ENCODE measurements around the gene TMEM229B. TPM values are rescaled to one million over a fixed set of nuclear protein-coding genes. Genes with fewer than 3 reads are reported as not detected.

TMEM229B gene
- polyA plus RNA-seq, result 10 to 100 TPM in 3 of 4 donors, 1 to 10 TPM in 1; 6.5 to 27.5 (median 11.4) TPM
- long read RNA-seq, donor 1, result 0 reads
- long read RNA-seq, donor 2, result 0 reads
- long read RNA-seq, donor 3, full-length matches to known transcripts, result 3 of 3 reads
- long read RNA-seq, donor 3, partial matches to known transcripts, result 0 of 3 reads
- long read RNA-seq, donor 3, other reads (novel, unspliced or antisense), result 0 of 3 reads
- long read RNA-seq, donor 4, result 0 reads
- long read RNA-seq, donor 5, result 0 reads
- long read RNA-seq, donor 6, full-length matches to known transcripts, result 4 of 4 reads
- long read RNA-seq, donor 6, partial matches to known transcripts, result 0 of 4 reads
- long read RNA-seq, donor 6, other reads (novel, unspliced or antisense), result 0 of 4 reads
- long read RNA-seq, donor 7, result 0 reads
- long read RNA-seq, donor 8, result 0 reads
- long read RNA-seq, donor 9, result 0 reads
- long read RNA-seq, donor 10, full-length matches to known transcripts, result 2 of 2 reads
- long read RNA-seq, donor 10, partial matches to known transcripts, result 0 of 2 reads
- long read RNA-seq, donor 10, other reads (novel, unspliced or antisense), result 0 of 2 reads

DNA sequence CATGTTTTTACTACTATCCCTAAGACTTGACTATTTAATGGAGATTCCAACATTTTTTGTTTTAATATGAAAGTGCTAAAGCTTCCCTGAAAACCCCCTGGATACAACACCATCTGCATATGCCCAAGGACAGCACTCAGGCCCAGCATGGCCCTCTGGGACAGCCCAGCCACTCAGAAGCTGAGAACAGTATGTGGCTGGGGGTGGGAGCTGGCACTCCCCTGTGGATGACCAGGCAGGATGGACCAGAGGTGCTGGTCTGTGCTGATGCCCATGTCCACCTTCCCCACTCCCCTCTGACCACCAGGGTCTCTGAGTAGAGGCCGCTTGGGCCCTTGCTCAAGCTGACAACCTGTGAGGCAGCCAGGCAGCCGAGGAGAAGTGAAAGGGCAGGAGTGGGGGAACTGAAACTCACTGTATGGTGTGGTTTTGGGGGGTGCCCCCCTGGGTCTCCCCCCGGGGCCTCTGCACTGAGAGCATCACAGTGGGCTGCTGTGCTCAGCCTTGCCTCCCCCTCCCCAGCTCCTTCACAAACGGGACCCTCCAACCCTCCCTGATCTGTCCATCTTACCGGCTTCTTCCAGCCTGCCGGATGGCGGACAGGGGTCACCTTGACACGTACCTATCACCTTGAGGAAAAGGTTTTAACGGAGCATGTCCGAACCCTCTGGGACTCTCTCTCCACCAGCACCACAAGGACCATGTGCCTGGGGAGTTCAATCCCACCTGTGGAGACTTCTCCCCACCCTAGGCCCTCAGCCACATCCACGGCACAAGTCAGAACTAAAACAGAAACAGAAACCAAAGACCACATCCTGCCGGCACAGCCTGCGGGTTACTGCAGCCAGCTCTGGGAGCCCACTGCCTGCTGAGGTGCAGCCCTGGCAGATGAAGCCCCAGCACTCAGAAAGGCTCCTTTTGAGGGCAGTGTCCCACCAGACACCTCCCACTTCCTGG, at the start of gene TMEM229B:
TMEM229B (minus strand) TSS at position 785 of the 957 bp plus-strand sequence. CDS start 14,798 bp downstream, outside the sequence.
- Histone ChIP-seq H3K4me1 (ENCODE audit: control insufficient read depth in 3 of 3, insufficient read depth in 2 of 3, low read depth in 1 of 3, low read length in 2 of 3) (peaks cover 0 to 4% (median 4%) of the 10 kb centered on the region in 3 donors), H3K27ac (ENCODE audit: low read depth in 1 of 3, low read length in 2 of 3) (peak within 1 kb of the TSS in 2 of 3 donors; percentile 87 to 92), H3K4me3 (ENCODE audit: low read depth in 1 of 3, low read length in 3 of 3) (peak within 1 kb of the TSS in 1 of 3 donors; percentile 58), H3K27me3 (ENCODE audit: control insufficient read depth in 3 of 3, insufficient read depth in 3 of 3, low read length in 3 of 3) (no peaks in the 10 kb centered on the region), H3K9me3 (ENCODE audit: control insufficient read depth in 2 of 2, insufficient read depth in 1 of 2, low read depth in 1 of 2, low read length in 1 of 2) (peaks cover 0 to 7% of the 10 kb centered on the region in 2 donors), H3K36me3 (ENCODE audit: control insufficient read depth in 3 of 3, insufficient read depth in 2 of 3, low read depth in 1 of 3, low read length in 3 of 3) (peaks cover 0 to 33% (median 2%) of the 10 kb centered on the region in 3 donors)
- DNase-seq (peak; percentile 44 to 86), FAIRE-seq (no peak)
- WGBS, 3 donors, result 15 to 27% (median 21%) methylated on average over 13 of the region's 13 CpGs

DNA sequence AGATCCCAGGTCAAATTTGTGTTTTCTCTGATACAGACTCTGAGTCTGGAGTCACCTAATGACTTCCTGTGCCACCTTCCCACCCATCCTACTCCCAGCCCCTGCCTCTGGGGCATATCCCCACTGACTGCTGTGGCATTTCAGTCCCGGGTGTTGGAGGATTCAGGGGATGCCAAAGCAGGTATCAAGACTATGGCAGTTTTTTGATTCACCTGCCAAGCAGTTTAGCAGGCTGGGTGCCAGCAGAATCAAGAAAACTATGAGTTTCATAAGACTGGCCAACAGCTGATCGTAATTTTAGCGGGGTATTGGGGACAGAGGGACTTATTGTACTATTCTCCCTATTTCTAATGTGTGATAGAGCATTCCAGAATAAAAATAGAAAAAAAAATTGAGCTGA, 49.2 kb upstream of the TMEM229B start:
- FAIRE-seq, result no peak

DNA sequence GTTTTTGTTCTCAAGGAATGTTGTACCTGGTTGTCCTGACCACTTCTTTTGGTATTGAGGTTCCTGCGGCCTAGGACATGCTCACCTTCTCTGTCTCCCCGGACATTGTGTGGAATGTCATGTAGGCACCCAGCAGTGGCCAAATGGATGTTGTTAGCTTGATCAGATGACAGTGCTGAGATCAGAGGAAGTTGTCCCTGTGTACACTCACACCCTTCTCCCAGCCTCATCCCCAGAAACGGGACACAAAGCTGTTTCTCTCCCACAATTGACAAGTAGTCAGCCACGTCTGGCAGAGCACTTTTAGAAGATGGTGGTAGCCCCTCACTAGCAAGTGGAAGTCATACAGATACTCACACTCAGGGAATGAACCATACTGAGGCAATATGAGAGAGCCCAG, 47.6 kb upstream of the TMEM229B start:
- H3K9me3 ChIP-seq (ENCODE audit: control insufficient read depth in 2 of 2, insufficient read depth in 1 of 2, low read depth in 1 of 2, low read length in 1 of 2), result no peaks in the 10 kb centered on the region
- 70 to 82% (median 75%) methylated on average over 4 of the region's 4 CpGs for WGBS, 3 donors
- H3K27ac ChIP-seq (ENCODE audit: low read depth in 1 of 3, low read length in 2 of 3), result no peak overlapping the region
- H3K36me3 ChIP-seq (ENCODE audit: control insufficient read depth in 3 of 3, insufficient read depth in 2 of 3, low read depth in 1 of 3, low read length in 3 of 3), result peaks cover 0 to 4% (median 0%) of the 10 kb centered on the region in 3 donors
- no peak overlapping the region for H3K4me3 ChIP-seq (ENCODE audit: low read depth in 1 of 3, low read length in 3 of 3)
- DNase-seq (no peak), FAIRE-seq (no peak)
- H3K4me1 ChIP-seq (ENCODE audit: control insufficient read depth in 3 of 3, insufficient read depth in 2 of 3, low read depth in 1 of 3, low read length in 2 of 3), result peaks cover 2 to 17% (median 3%) of the 10 kb centered on the region in 3 donors
- H3K27me3 ChIP-seq (ENCODE audit: control insufficient read depth in 3 of 3, insufficient read depth in 3 of 3, low read length in 3 of 3), result no peaks in the 10 kb centered on the region

More for the DNA sequence above, 49.2 kb upstream of the TMEM229B start:
- WGBS, 3 donors, result 52 to 74% (median 60%) methylated on average over 3 of the region's 3 CpGs
- Histone ChIP-seq H3K4me3 (ENCODE audit: low read depth in 1 of 3, low read length in 3 of 3) (no peak overlapping the region), H3K36me3 (ENCODE audit: control insufficient read depth in 3 of 3, insufficient read depth in 2 of 3, low read depth in 1 of 3, low read length in 3 of 3) (peaks cover 0 to 6% (median 0%) of the 10 kb centered on the region in 3 donors), H3K27ac (ENCODE audit: low read depth in 1 of 3, low read length in 2 of 3) (no peak overlapping the region), H3K4me1 (ENCODE audit: control insufficient read depth in 3 of 3, insufficient read depth in 2 of 3, low read depth in 1 of 3, low read length in 2 of 3) (peaks cover 2 to 18% (median 3%) of the 10 kb centered on the region in 3 donors), H3K27me3 (ENCODE audit: control insufficient read depth in 3 of 3, insufficient read depth in 3 of 3, low read length in 3 of 3) (no peaks in the 10 kb centered on the region), H3K9me3 (ENCODE audit: control insufficient read depth in 2 of 2, insufficient read depth in 1 of 2, low read depth in 1 of 2, low read length in 1 of 2) (no peaks in the 10 kb centered on the region)
- DNase-seq, result no peak

DNA sequence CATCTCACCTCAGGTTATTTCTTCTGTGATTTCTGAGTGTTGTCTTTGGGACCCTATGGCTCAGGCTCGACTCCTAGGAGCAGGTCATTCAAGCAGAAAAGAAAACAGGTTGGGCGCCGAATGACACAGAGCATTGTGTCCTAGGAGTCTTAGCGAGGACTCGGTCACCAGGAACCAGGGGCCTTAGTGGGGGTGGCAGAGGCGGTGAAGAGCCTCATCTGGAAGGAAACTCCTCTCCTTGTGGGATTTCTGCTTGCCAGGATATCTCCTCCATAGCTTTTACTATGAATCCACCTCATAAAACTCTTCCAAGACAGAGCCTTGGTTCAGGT, 45.2 kb upstream of the TMEM229B start:
- Histone ChIP-seq H3K9me3 (ENCODE audit: control insufficient read depth in 2 of 2, insufficient read depth in 1 of 2, low read depth in 1 of 2, low read length in 1 of 2) (no peaks in the 10 kb centered on the region), H3K4me3 (ENCODE audit: low read depth in 1 of 3, low read length in 3 of 3) (peak overlapping the region; percentile 28 to 92 (median 65)), H3K27me3 (ENCODE audit: control insufficient read depth in 3 of 3, insufficient read depth in 3 of 3, low read length in 3 of 3) (no peaks in the 10 kb centered on the region), H3K4me1 (ENCODE audit: control insufficient read depth in 3 of 3, insufficient read depth in 2 of 3, low read depth in 1 of 3, low read length in 2 of 3) (peaks cover 0 to 8% (median 3%) of the 10 kb centered on the region in 3 donors), H3K36me3 (ENCODE audit: control insufficient read depth in 3 of 3, insufficient read depth in 2 of 3, low read depth in 1 of 3, low read length in 3 of 3) (peaks cover 0 to 4% (median 0%) of the 10 kb centered on the region in 3 donors), H3K27ac (ENCODE audit: low read depth in 1 of 3, low read length in 2 of 3) (peak overlapping the region; percentile 85 to 97 (median 94))
- 12 to 32% (median 21%) methylated on average over 6 of the region's 6 CpGs for WGBS, 3 donors
- FAIRE-seq, result no peak
- peak in 1 of 2 donors; percentile 59 for DNase-seq

DNA sequence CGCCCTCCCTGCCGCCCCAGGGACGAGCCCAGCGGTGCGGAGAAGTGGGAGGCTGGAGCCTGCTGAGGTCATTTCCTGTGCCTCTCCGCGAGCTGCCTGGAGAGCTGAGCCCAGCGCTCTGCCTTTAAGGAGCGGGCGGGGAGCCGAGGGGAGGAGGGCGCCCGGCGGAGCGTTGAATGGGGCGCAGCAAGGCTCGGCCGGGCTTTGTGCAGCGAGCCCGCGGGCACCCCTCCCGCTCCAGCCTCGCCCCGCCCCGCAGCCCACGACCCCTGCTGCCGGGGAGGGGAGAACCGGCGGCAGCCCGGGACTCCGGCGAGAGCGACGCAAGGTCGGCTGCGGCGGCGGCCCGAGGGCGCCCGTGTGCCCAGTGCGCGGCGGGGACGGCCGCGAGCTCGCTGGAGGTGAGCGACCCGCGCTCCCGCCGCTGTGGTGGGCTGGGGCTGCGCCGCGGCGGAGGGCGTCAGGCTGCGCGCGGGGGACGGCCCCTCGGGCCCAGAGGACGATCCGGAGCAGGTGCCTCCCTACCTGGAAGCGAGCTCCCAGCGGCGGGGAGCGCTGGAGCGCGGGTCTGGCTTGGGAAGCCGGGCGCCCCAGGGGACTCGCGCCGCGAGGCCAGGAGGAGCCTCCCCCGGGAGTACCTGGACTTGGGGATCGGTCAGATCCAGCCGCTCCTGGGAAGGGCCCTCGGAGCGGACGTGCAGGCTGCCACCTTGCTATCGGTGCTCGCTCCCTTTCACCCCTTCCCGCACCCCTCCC, 44.7 kb upstream of the TMEM229B start, which contains the start of gene PLEKHH1:
PLEKHH1 (plus strand) TSS at position 293 of the 756 bp plus-strand sequence. CDS start 8,578 bp downstream, outside the sequence.
- FAIRE-seq (no peak), DNase-seq (peak; percentile 90 to 95)
- peak within 1 kb of the TSS; percentile 28 to 92 (median 65) for H3K4me3 ChIP-seq (ENCODE audit: low read depth in 1 of 3, low read length in 3 of 3)
- H3K27ac ChIP-seq (ENCODE audit: low read depth in 1 of 3, low read length in 2 of 3), result peak within 1 kb of the TSS; percentile 85 to 97 (median 94)
- no peaks in the 10 kb centered on the region for H3K27me3 ChIP-seq (ENCODE audit: control insufficient read depth in 3 of 3, insufficient read depth in 3 of 3, low read length in 3 of 3)
- H3K36me3 ChIP-seq (ENCODE audit: control insufficient read depth in 3 of 3, insufficient read depth in 2 of 3, low read depth in 1 of 3, low read length in 3 of 3), result peaks cover 0 to 4% (median 0%) of the 10 kb centered on the region in 3 donors
- WGBS, 3 donors, result 1% methylated on average over 65 to 86 of the region's 86 CpGs
- H3K4me1 ChIP-seq (ENCODE audit: control insufficient read depth in 3 of 3, insufficient read depth in 2 of 3, low read depth in 1 of 3, low read length in 2 of 3), result peaks cover 0 to 8% (median 3%) of the 10 kb centered on the region in 3 donors
- H3K9me3 ChIP-seq (ENCODE audit: control insufficient read depth in 2 of 2, insufficient read depth in 1 of 2, low read depth in 1 of 2, low read length in 1 of 2), result no peaks in the 10 kb centered on the region

DNA sequence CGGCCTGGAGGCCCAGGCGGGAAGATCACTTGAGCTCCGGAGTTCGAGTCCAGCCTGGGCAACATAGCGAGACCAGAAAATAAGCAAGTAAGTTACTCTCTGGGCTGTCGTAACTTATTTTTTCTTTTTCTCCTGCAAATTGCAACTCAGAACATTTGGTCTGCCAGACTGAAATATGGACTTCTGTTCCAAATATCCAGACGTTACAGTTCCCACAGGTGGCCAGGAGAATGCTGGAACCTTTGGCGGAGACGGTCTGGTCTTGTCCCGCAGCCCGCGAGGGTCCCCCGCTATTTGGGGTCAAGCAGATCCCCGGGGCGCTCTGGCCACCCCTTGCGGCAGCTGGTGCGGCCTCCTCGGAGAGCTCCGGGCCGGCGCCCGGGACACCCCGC, 44.1 kb upstream of the TMEM229B start:
- Histone ChIP-seq H3K27ac (ENCODE audit: low read depth in 1 of 3, low read length in 2 of 3) (peak overlapping the region; percentile 85 to 97 (median 94)), H3K4me3 (ENCODE audit: low read depth in 1 of 3, low read length in 3 of 3) (peak overlapping the region; percentile 28 to 92 (median 64)), H3K36me3 (ENCODE audit: control insufficient read depth in 3 of 3, insufficient read depth in 2 of 3, low read depth in 1 of 3, low read length in 3 of 3) (peaks cover 0 to 4% (median 0%) of the 10 kb centered on the region in 3 donors), H3K4me1 (ENCODE audit: control insufficient read depth in 3 of 3, insufficient read depth in 2 of 3, low read depth in 1 of 3, low read length in 2 of 3) (peaks cover 0 to 8% (median 3%) of the 10 kb centered on the region in 3 donors), H3K9me3 (ENCODE audit: control insufficient read depth in 2 of 2, insufficient read depth in 1 of 2, low read depth in 1 of 2, low read length in 1 of 2) (no peaks in the 10 kb centered on the region), H3K27me3 (ENCODE audit: control insufficient read depth in 3 of 3, insufficient read depth in 3 of 3, low read length in 3 of 3) (no peaks in the 10 kb centered on the region)
- FAIRE-seq (no peak), DNase-seq (no peak)
- WGBS, 3 donors, result 8 to 14% (median 10%) methylated on average over 23 of the region's 23 CpGs

DNA sequence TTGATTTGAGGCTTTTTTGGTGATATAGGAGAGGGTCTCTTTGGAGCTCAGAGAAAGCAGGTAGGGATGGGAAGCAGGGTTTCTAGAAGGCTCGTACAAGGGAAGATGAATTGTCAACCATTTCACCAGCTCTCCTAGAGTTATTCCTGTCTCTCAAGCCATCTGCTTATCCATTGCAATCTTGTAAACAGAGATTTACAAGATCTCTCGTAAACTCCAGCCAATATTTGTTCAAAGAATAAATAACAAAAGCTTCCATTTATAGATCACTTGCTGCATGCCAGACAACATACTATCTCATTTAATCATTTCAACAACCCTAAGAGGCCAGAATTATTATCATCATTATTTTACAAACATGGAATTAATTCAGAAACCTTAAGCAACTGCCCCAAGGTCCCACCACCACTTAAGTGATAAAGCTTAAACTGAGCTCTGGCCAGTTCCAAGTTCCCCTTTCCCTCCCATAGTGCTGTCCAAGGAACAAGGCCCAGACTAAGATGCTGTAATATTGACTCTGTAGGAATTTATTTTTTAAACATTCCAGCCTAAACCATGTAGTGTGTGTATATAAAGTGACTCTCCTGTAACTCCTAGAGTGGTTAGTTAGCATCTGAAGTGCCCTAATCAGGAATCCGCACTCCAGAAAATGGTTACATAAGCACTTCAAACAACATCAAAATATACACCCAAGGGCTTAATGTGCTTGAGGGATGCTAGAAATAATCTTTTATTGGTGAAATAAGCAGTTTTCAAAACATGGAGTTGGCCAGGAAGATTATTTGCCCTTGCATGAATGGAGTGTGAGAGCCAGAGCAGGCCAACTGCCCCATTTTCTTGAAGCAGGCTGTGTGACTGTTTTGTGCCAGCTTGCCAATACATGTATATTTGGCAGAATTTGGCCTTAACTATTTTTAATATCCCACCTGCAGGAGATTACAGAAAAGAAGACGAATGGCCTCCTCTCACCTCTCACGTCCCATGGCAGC, 41.7 kb upstream of the TMEM229B start:
- Histone ChIP-seq H3K27me3 (ENCODE audit: control insufficient read depth in 3 of 3, insufficient read depth in 3 of 3, low read length in 3 of 3) (peaks cover 0 to 3% (median 0%) of the 10 kb centered on the region in 3 donors), H3K27ac (ENCODE audit: low read depth in 1 of 3, low read length in 2 of 3) (no peak overlapping the region), H3K36me3 (ENCODE audit: control insufficient read depth in 3 of 3, insufficient read depth in 2 of 3, low read depth in 1 of 3, low read length in 3 of 3) (no peaks in the 10 kb centered on the region), H3K4me3 (ENCODE audit: low read depth in 1 of 3, low read length in 3 of 3) (no peak overlapping the region), H3K9me3 (ENCODE audit: control insufficient read depth in 2 of 2, insufficient read depth in 1 of 2, low read depth in 1 of 2, low read length in 1 of 2) (no peaks in the 10 kb centered on the region), H3K4me1 (ENCODE audit: control insufficient read depth in 3 of 3, insufficient read depth in 2 of 3, low read depth in 1 of 3, low read length in 2 of 3) (peaks cover 0 to 11% (median 3%) of the 10 kb centered on the region in 3 donors)
- WGBS, 3 donors, result 69 to 87% (median 81%) methylated on average over 5 of the region's 5 CpGs
- FAIRE-seq (no peak), DNase-seq (no peak)

Measured in small intestine (tissue), 16 donors.